ENCODE data around the gene IFIT3. TPM values are rescaled to one million over a fixed set of nuclear protein-coding genes. Genes with fewer than 3 reads are reported as not detected.

Gene IFIT3
- total RNA-seq, 1 experiment from 2014 or later = 0.55 TPM

DNA sequence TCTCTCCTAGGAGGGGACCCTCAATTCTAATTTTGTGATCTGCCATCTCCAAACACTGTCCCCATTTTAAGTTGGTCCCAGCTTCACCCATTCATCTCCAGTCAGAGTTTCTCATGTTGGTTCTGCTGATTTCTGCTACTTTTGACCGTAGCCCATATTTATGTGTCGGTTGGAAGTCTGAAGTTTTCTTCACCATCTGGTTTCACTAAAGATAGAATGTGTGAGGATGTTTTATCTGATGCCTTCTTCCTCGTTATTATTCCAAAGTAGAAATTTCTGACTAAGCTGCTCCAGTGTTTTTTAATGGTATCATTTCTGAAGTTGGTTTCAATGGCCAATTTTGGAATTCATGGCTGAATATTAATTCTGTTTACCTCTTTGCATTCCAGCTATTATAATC lies 47.3 kb upstream of the IFIT3 start:
- Histone ChIP-seq H2BK20ac (ENCODE audit: low read depth, low read length, poor library complexity, severe bottlenecking) (no peak overlapping the region), H2BK12ac (ENCODE audit: insufficient read length, low read depth, low read length) (no peak overlapping the region), H3K18ac (ENCODE audit: insufficient read length, low read depth, low read length) (no peak overlapping the region), H3T11ph (ENCODE audit: low read length) (no peak overlapping the region), H2AFZ (ENCODE audit: low read length) (no peak overlapping the region), H3K23me2 (ENCODE audit: insufficient read length, low read depth, low read length, poor library complexity, severe bottlenecking) (no peaks in the 10 kb centered on the region), H3K56ac (ENCODE audit: insufficient read length, low read depth, low read length) (no peak overlapping the region), H4K20me1 (ENCODE audit: control insufficient read depth, insufficient read depth, insufficient read length) (no peaks in the 10 kb centered on the region), H4K91ac (ENCODE audit: insufficient read length, low read depth, low read length) (no peak overlapping the region), H2AK5ac (ENCODE audit: insufficient read length, low read length) (no peak overlapping the region), H2BK120ac (ENCODE audit: low read depth, low read length, poor library complexity, severe bottlenecking) (no peak overlapping the region), H3K9ac (ENCODE audit: extremely low read depth, insufficient read length, low read length) (no peak overlapping the region), H3K27ac (ENCODE audit: insufficient read length, low read depth, low read length) (no peak overlapping the region), H3K27me3 (ENCODE audit: insufficient read depth, low read length) (no peaks in the 10 kb centered on the region), H4K8ac (replicated peaks; ENCODE audit: insufficient read length, low read depth, low read length) (no peak overlapping the region), H3K79me1 (ENCODE audit: insufficient read depth, low read depth, low read length, poor library complexity, severe bottlenecking) (no peaks in the 10 kb centered on the region), H3K4ac (ENCODE audit: low read depth, low read length) (no peak overlapping the region), H3K79me2 (ENCODE audit: insufficient read depth, low read length) (no peaks in the 10 kb centered on the region), H3K23ac (ENCODE audit: insufficient read length, low read depth, low read length) (no peak overlapping the region), H3K9me3 (ENCODE audit: control insufficient read depth, low read depth, low read length) (no peaks in the 10 kb centered on the region), H2BK5ac (ENCODE audit: insufficient read length, low read length) (no peak overlapping the region), H3K14ac (ENCODE audit: insufficient read depth, low read length) (no peak overlapping the region), H3K4me2 (ENCODE audit: insufficient read depth, insufficient read length, low read length) (no peak overlapping the region), H2BK15ac (ENCODE audit: low read depth, low read length) (no peak overlapping the region), H3K4me1 (ENCODE audit: insufficient read depth, low read length) (peaks cover 3% of the 10 kb centered on the region; the same call in 1 of the 2 replicates), H4K5ac (ENCODE audit: insufficient read length, low read depth, low read length) (no peak overlapping the region)
- no peaks in the 10 kb centered on the region for H3K27me3 Mint-ChIP-seq (ENCODE audit: low read depth)
- WGBS (ENCODE audit: extremely low coverage, insufficient read length, low lambda C conversion rate) = no CpG with 5 or more reads among the region's 3 CpGs
- H3K9me3 Mint-ChIP-seq = peaks cover 0 to 3% of the 10 kb centered on the region in 2 experiments; a peak in 3 of 5 replicates
- H3K27ac Mint-ChIP-seq = no peak overlapping the region
- H3K4me1 Mint-ChIP-seq = peaks cover 26 to 29% of the 10 kb centered on the region in 2 experiments
- H3K36me3 Mint-ChIP-seq (ENCODE audit: insufficient read depth in 1 of 3, low read depth in 3 of 3) = peaks cover 0 to 4% (median 0%) of the 10 kb centered on the region in 3 experiments; a peak in 2 of 7 replicates
- H3K4me3 Mint-ChIP-seq = no peak overlapping the region
- TF ChIP-seq, protein P1, sequence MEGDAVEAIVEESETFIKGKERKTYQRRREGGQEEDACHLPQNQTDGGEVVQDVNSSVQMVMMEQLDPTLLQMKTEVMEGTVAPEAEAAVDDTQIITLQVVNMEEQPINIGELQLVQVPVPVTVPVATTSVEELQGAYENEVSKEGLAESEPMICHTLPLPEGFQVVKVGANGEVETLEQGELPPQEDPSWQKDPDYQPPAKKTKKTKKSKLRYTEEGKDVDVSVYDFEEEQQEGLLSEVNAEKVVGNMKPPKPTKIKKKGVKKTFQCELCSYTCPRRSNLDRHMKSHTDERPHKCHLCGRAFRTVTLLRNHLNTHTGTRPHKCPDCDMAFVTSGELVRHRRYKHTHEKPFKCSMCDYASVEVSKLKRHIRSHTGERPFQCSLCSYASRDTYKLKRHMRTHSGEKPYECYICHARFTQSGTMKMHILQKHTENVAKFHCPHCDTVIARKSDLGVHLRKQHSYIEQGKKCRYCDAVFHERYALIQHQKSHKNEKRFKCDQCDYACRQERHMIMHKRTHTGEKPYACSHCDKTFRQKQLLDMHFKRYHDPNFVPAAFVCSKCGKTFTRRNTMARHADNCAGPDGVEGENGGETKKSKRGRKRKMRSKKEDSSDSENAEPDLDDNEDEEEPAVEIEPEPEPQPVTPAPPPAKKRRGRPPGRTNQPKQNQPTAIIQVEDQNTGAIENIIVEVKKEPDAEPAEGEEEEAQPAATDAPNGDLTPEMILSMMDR (conservative IDR thresholded peaks at IDR 0.05) = no peak
- DNase-seq = no peak

Measured in H9 (cell line).